Gastrocnemius medialis (tissue), 4 donors: Measurements from ENCODE around the gene ROR2. TPM values are rescaled to one million over a fixed set of nuclear protein-coding genes. Genes with fewer than 3 reads are reported as not detected.
A peak's percentile ranks its signal among the peaks of the same experiment; 100 is the strongest.

Experiments used
- ATAC-seq, 2 donors: fragments of 150-250 bp; one replicate each; pipeline ENCODE4 v1.9.1; 2016
- DNase-seq, 2 donors: peaks; one replicate each; pipeline ENCODE4 v3.0.0-alpha.2; 2019
- H3K27ac ChIP-seq, 4 donors: fragments of 200-600 bp; sonication (generic); 1 replicate in 1 of 4; 2 replicates in 3 of 4; pipeline ENCODE4 v1.5.1; 2016 to 2018; ENCODE audit warnings: mild to moderate bottlenecking in 2 of 4, moderate library complexity in 1 of 4
- H3K27me3 ChIP-seq, 3 donors: fragments of 200-600 bp; sonication (generic) in 2 of 3; 1 replicate in 1 of 3; 2 replicates in 2 of 3; pipeline versions ENCODE4 v1.5.1 to v1.6.0; 2016 to 2019; ENCODE audit warnings: mild to moderate bottlenecking in 1 of 3, moderate library complexity in 1 of 3
- H3K36me3 ChIP-seq, 2 donors: fragments of 200-600 bp; sonication (generic) in 1 of 2; one replicate each; pipeline ENCODE4 v1.5.1; 2017 to 2018
- H3K4me1 ChIP-seq, 2 donors: fragments of 200-600 bp; sonication (generic) in 1 of 2; one replicate each; pipeline ENCODE4 v1.5.1; 2016 to 2017; ENCODE audit warnings: mild to moderate bottlenecking in 2 of 2
- H3K4me3 ChIP-seq, 4 donors: fragments of 200-600 bp; sonication (generic) in 3 of 4; 1 replicate in 1 of 4; 2 replicates in 3 of 4; pipeline ENCODE4 v1.5.1; 2016 to 2019; ENCODE audit warnings: mild to moderate bottlenecking in 2 of 4
- H3K9me3 ChIP-seq, 3 donors: fragments of 200-600 bp; sonication (generic) in 2 of 3; 1 replicate in 1 of 3; 2 replicates in 2 of 3; pipeline ENCODE4 v1.5.1; 2016 to 2019
- POLR2A ChIP-seq, 2 donors: fragments of 450-650 bp; IDR thresholded peaks; one replicate each; pipeline ENCODE4 v1.6.1; 2017; ENCODE audit warnings: antibody characterized with exemption in 2 of 2, mild to moderate bottlenecking in 2 of 2, moderate library complexity in 2 of 2
- in situ Hi-C, 4 donors: fragments of 200-750 bp; cut with MboI; loops; one replicate each; pipeline versions ENCODE4 v1.15.0 to v1.8.0; 2017; ENCODE audit warnings: low sequenced_read_pairs in 4 of 4
- intact Hi-C: fragments of 100-400 bp; cut with DNase I; formaldehyde crosslinking; loops from one replicate; pipeline ENCODE4 v1.15.1; 2023; ENCODE audit warnings: low total_unique reads
- total RNA-seq, 4 donors: library from RNA; depleted of rRNA; stranded (reverse); fragments of >200 nt; gene quantifications; one replicate each; pipeline versions ENCODE4 v1.1.0 to v1.2.3, GENCODE V29; 2016
- TF ChIP-seq, protein P1 (sequence below), 5 experiments: fragments of 450-650 bp in 3 of 5; fragments of 200-600 bp in 2 of 5; sonication (generic) in 2 of 5; IDR thresholded peaks in 4 of 5; conservative IDR thresholded peaks in 1 of 5; 1 replicate in 4 of 5; 2 replicates in 1 of 5; pipeline ENCODE4 v1.5.1; 2016 to 2019; ENCODE audit warnings: antibody characterized with exemption in 5 of 5, mild to moderate bottlenecking in 3 of 5, moderate library complexity in 3 of 5

Gene ROR2
- total RNA-seq: 1 to 10 TPM in 1 of 4 donors, under 1 TPM in 3; 0.15 to 1.2 (median 0.61) TPM

DNA sequence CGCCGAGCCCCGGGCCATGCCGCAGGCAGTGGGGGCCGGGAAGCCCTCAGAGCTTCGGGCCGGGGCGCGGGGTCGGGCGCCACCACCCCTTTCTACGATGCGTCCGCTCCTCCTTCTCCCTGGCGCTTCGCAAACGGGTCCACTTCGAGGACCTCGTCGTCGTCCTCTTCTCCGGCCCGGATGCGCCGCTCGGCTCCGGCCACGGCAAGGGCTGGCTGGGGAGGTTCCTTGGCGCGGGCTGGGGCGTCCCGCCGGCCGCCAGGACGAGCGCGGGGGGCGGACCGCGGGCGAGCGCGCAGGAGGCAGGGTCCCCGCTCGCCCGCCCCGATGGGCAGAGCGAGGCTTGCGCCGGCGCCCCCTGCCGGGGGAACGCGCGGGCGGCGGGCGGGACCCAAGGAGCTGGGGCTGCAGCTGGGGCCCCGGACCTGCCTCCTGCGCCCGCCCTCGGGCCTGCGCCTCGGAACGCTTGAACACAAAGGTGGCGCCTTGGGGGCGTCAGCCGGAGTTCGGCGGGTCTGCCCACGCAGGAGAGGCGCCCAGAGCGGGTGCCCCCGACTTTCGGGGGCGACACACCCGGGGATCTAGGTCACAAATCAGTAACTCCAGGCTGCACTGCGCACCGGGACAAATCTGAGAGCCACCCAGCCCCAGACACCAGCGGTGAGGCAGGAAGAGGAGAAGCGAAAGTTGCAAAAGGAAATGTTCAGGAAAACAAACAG, at the start of gene ROR2:
TSS of gene ROR2 (minus strand) at position 283 of the 719 bp plus-strand sequence.
- H3K27me3 ChIP-seq: peaks cover 38 to 48% (median 48%) of the 10 kb centered on the region in 3 donors
- in situ Hi-C loops: loop anchor here in 1 of 4 donors (25.0 kb wide), 1 partner anchor 163 kb away; no protein-coding TSS in a partner anchor
- no peak within 1 kb of the TSS for H3K27ac ChIP-seq
- H3K9me3 ChIP-seq: no peaks in the 10 kb centered on the region
- no peak for TF ChIP-seq POLR2A (IDR thresholded peaks at IDR 0.05)
- TF ChIP-seq, protein P1, sequence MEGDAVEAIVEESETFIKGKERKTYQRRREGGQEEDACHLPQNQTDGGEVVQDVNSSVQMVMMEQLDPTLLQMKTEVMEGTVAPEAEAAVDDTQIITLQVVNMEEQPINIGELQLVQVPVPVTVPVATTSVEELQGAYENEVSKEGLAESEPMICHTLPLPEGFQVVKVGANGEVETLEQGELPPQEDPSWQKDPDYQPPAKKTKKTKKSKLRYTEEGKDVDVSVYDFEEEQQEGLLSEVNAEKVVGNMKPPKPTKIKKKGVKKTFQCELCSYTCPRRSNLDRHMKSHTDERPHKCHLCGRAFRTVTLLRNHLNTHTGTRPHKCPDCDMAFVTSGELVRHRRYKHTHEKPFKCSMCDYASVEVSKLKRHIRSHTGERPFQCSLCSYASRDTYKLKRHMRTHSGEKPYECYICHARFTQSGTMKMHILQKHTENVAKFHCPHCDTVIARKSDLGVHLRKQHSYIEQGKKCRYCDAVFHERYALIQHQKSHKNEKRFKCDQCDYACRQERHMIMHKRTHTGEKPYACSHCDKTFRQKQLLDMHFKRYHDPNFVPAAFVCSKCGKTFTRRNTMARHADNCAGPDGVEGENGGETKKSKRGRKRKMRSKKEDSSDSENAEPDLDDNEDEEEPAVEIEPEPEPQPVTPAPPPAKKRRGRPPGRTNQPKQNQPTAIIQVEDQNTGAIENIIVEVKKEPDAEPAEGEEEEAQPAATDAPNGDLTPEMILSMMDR (IDR thresholded peaks at IDR 0.05 in 4 of 5, conservative IDR thresholded peaks at IDR 0.05 in 1 of 5): peak in 2 of 5 experiments; percentile 44 to 51
- peak within 1 kb of the TSS; percentile 38 to 46 (median 40) for H3K4me3 ChIP-seq
- intact Hi-C loops: loop anchor here (5.0 kb wide), 2 partner anchors 173 to 1038 kb away; no protein-coding TSS in a partner anchor
- peaks cover 0 to 7% of the 10 kb centered on the region in 2 donors for H3K4me1 ChIP-seq
- DNase-seq: no peak
- no peaks in the 10 kb centered on the region for H3K36me3 ChIP-seq
- peak; percentile 49 to 56 for ATAC-seq

DNA sequence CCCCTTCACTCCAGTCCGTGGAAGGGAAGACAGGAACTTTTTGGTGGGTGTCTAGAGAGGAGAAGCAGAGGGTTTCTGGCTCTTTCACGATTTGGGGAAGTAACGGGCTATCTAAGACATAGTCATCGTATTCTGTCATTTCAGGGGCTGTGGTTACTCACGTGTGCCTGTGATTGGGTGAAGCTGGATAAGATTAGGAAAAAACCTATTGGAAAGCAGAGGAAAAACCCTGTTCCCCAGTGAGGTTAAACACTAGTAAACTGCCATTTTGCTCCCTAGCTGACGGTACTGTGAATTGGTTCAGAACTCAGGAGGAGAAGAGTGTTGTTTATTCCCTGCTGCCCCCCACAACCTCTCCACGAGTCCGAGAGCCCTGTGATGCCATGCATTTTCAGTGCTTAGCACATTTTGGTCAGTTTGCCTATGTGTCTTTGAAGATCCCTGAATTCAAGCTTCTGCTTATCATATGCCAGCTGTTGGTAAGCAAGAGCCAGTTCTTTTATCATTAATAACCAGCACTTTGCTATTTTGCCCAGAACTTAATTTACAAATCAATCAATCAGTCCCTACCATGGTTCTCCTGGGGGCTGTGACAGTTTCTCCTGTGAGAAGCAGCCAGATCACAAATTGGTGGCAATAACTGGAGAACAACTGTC, 45.1 kb upstream of the ROR2 start:
- no peak for ATAC-seq
- no peak overlapping the region for H3K4me3 ChIP-seq
- DNase-seq: no peak
- in situ Hi-C loops (no loop called here), intact Hi-C loops (no loop called here)
- H3K4me1 ChIP-seq: no peaks in the 10 kb centered on the region
- H3K36me3 ChIP-seq: no peaks in the 10 kb centered on the region
- no peaks in the 10 kb centered on the region for H3K9me3 ChIP-seq
- no peak overlapping the region for H3K27ac ChIP-seq
- TF ChIP-seq POLR2A (IDR thresholded peaks at IDR 0.05): no peak
- TF ChIP-seq, protein P1 (IDR thresholded peaks at IDR 0.05 in 4 of 5, conservative IDR thresholded peaks at IDR 0.05 in 1 of 5): no peak
- peaks cover 0 to 4% (median 0%) of the 10 kb centered on the region in 3 donors for H3K27me3 ChIP-seq

DNA sequence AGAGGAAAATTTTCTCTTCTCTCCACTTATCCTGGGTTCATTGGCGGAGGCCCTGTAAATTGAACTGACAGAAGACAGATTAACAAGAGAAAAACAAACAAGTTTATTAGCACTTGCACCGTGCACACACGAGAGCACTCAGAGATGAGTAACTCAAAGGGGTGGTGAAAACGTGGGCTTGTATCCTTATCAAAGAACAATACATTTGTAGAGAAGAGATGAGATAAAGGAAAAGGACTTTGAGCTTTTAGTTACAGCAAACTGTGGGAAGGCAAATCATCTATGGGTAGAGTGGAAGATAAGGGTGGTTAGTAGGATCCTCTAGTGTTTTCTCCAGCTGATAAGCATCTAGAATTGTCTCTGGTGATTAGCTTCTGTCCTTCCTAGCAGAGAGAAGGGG, 44.4 kb upstream of the ROR2 start:
- Histone ChIP-seq H3K4me3 (no peak overlapping the region), H3K36me3 (no peaks in the 10 kb centered on the region), H3K9me3 (no peaks in the 10 kb centered on the region), H3K4me1 (no peaks in the 10 kb centered on the region), H3K27me3 (peaks cover 0 to 4% (median 0%) of the 10 kb centered on the region in 3 donors), H3K27ac (no peak overlapping the region)
- intact Hi-C loops (no loop called here), in situ Hi-C loops (no loop called here)
- ATAC-seq (no peak), DNase-seq (no peak)
- TF ChIP-seq, protein P1 (IDR thresholded peaks at IDR 0.05 in 4 of 5, conservative IDR thresholded peaks at IDR 0.05 in 1 of 5): no peak
- TF ChIP-seq POLR2A (IDR thresholded peaks at IDR 0.05): no peak

DNA sequence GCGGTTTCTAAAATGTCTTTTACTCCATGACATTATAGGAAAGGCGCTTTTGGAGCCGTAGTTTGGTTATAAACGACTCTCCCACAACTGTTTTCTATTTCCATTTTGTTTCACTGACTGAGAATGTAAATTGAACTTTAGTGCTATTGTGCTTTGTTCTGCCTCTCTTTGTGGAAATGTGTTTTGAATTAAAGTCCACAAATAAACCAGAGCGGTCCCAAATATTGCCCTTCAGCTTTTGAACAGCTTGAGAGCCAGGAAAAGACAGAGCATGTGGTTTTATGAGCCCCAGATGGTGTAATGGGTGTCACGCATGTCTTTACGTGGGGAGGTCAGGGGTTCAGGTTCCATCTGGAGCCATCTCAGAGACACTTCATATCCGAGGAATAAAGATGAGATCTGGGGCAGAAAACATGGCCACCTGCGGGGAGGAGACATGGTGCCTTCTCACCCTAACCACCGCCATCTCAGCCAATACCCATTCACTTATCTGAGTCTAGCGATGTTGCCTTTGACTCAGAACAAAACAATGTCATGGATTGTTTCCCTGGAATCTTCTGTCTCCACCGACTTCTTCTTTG, 42.5 kb upstream of the ROR2 start:
- no peak overlapping the region for H3K4me3 ChIP-seq
- no peaks in the 10 kb centered on the region for H3K36me3 ChIP-seq
- DNase-seq: no peak
- intact Hi-C loops (no loop called here), in situ Hi-C loops (no loop called here)
- ATAC-seq: no peak
- no peaks in the 10 kb centered on the region for H3K9me3 ChIP-seq
- H3K4me1 ChIP-seq: no peaks in the 10 kb centered on the region
- H3K27ac ChIP-seq: no peak overlapping the region
- TF ChIP-seq, protein P1 (IDR thresholded peaks at IDR 0.05 in 4 of 5, conservative IDR thresholded peaks at IDR 0.05 in 1 of 5): no peak
- no peak for TF ChIP-seq POLR2A (IDR thresholded peaks at IDR 0.05)
- H3K27me3 ChIP-seq: peaks cover 0 to 4% (median 0%) of the 10 kb centered on the region in 3 donors
